IMR-90 (cell line): ENCODE measurements around the gene HEPH. TPM values are rescaled to one million over a fixed set of nuclear protein-coding genes. Genes with fewer than 3 reads are reported as not detected.

ENCODE experiments used
- ATAC-seq: fragments of 200-7000 bp; cut with Tn5 transposase; 2 replicates; pipeline ENCODE4 v1.9.1; 2020; ENCODE audit warnings: low read depth, mild to moderate bottlenecking, moderate library complexity
- BruUV-seq: library from RNA; stranded (reverse); fragments of 400-500 nt; replicated peaks from 2 replicates; lab custom pipeline; 2021; lab: Mats Ljungman, UMichigan
- CTCF ChIA-PET: fragments of 300-600 bp; formaldehyde crosslinking; extraction: SDS; loops from one replicate; lab custom pipeline; 2021; ENCODE audit warnings: antibody characterized with exemption; lab: Yijun Ruan, JAX
- POLR2A ChIA-PET: fragments of 300-600 bp; sonication (Branson Sonifier 250); formaldehyde crosslinking; loops from one replicate; lab custom pipeline; 2022; ENCODE audit warnings: antibody characterized with exemption; ENCODE audit not compliant: unreplicated experiment; lab: Charles Lee
- DNase-seq: peaks from one replicate; pipeline ENCODE4 v3.0.0; 2013
- H2AFZ ChIP-seq: replicated peaks from 2 replicates; pipeline ENCODE3; 2013; ENCODE audit warnings: low read length, mild to moderate bottlenecking; ENCODE audit not compliant: poor library complexity
- H2AK5ac ChIP-seq: 2 replicates; pipeline ENCODE4 v1.6.1; 2013; ENCODE audit warnings: low read depth, low read length, inconsistent platforms
- H2AK9ac ChIP-seq: replicated peaks from 2 replicates; pipeline ENCODE3; 2013; ENCODE audit warnings: mild to moderate bottlenecking, low read depth, low read length, moderate library complexity; ENCODE audit not compliant: poor library complexity
- H2BK120ac ChIP-seq: 2 replicates; pipeline ENCODE4 v1.6.1; 2013; ENCODE audit warnings: low read depth, low read length, inconsistent platforms
- H2BK15ac ChIP-seq: 3 replicates; pipeline ENCODE4 v1.6.1; 2013; ENCODE audit warnings: low read depth, low read length, inconsistent platforms
- H2BK20ac ChIP-seq: 2 replicates; pipeline ENCODE4 v1.6.1; 2013; ENCODE audit warnings: low read depth, mild to moderate bottlenecking, inconsistent platforms, low read length, moderate library complexity
- H2BK5ac ChIP-seq: 2 replicates; pipeline ENCODE4 v1.6.1; 2013; ENCODE audit warnings: mild to moderate bottlenecking, low read depth, low read length, inconsistent platforms; ENCODE audit not compliant: poor library complexity, severe bottlenecking
- H3K14ac ChIP-seq: replicated peaks from 2 replicates; pipeline ENCODE4 v1.6.1; 2013; ENCODE audit warnings: low read depth, low read length, inconsistent platforms
- H3K18ac ChIP-seq: 2 replicates; pipeline ENCODE4 v1.6.1; 2013; ENCODE audit warnings: low read depth, low read length, control low read depth
- H3K23ac ChIP-seq: 2 replicates; pipeline ENCODE4 v1.6.1; 2013; ENCODE audit warnings: low read depth, low read length, inconsistent platforms
- H3K27ac ChIP-seq: 2 replicates; pipeline ENCODE4 v1.5.1; 2013; ENCODE audit warnings: mild to moderate bottlenecking, control low read depth, low read length; ENCODE audit not compliant: insufficient read depth
- H3K27me3 ChIP-seq: 2 replicates; pipeline ENCODE4 v1.6.1; 2013; ENCODE audit warnings: low read length; ENCODE audit not compliant: control insufficient read depth, insufficient read depth
- H3K36me3 ChIP-seq: 2 replicates; pipeline ENCODE4 v1.6.1; 2013; ENCODE audit warnings: low read length, mixed read lengths; ENCODE audit not compliant: control insufficient read depth, insufficient read depth
- H3K4ac ChIP-seq: 2 replicates; pipeline ENCODE4 v1.6.1; 2013; ENCODE audit warnings: low read depth, low read length, inconsistent platforms
- H3K4me1 ChIP-seq: 2 replicates; pipeline ENCODE4 v1.6.1; 2013; ENCODE audit warnings: low read length, mixed read lengths; ENCODE audit not compliant: control insufficient read depth, insufficient read depth
- H3K4me2 ChIP-seq: 2 replicates; pipeline ENCODE4 v1.6.1; 2013; ENCODE audit warnings: low read depth, mild to moderate bottlenecking, control low read depth, low read length, moderate library complexity
- H3K4me3 ChIP-seq: 2 replicates; pipeline ENCODE4 v1.5.1; 2013; ENCODE audit warnings: low read depth, mild to moderate bottlenecking, control low read depth, low read length, moderate library complexity; ENCODE audit not compliant: insufficient read depth
- H3K56ac ChIP-seq: 2 replicates; pipeline ENCODE4 v1.6.1; 2013; ENCODE audit warnings: low read length, inconsistent platforms; ENCODE audit not compliant: insufficient read depth; ENCODE audit errors: extremely low read depth
- H3K79me1 ChIP-seq, 2 experiments: 2 replicates each; pipeline ENCODE4 v1.6.1; 2013; ENCODE audit warnings: low read length in 2 of 2, inconsistent platforms in 1 of 2, low read depth in 1 of 2
- H3K9ac ChIP-seq: 2 replicates; pipeline ENCODE4 v1.6.1; 2013; ENCODE audit warnings: low read depth, low read length, control low read depth
- H3K9me1 ChIP-seq: 2 replicates; pipeline ENCODE4 v1.6.1; 2013; ENCODE audit warnings: low read length, inconsistent platforms; ENCODE audit not compliant: insufficient read depth
- H3K9me3 ChIP-seq: 2 replicates; pipeline ENCODE4 v1.6.1; 2013; ENCODE audit warnings: low read length; ENCODE audit not compliant: control insufficient read depth, insufficient read depth
- H4K20me1 ChIP-seq: 2 replicates; pipeline ENCODE4 v1.6.1; 2013; ENCODE audit warnings: low read length, inconsistent platforms; ENCODE audit not compliant: insufficient read depth
- H4K5ac ChIP-seq: 2 replicates; pipeline ENCODE4 v1.6.1; 2013; ENCODE audit warnings: mild to moderate bottlenecking, low read depth, low read length, control low read depth
- H4K8ac ChIP-seq, 2 experiments: 2 replicates each; pipeline ENCODE4 v1.6.1; 2013; ENCODE audit warnings: low read depth in 2 of 2, low read length in 2 of 2, control low read depth in 1 of 2, inconsistent platforms in 1 of 2
- H4K91ac ChIP-seq: 2 replicates; pipeline ENCODE4 v1.6.1; 2013; ENCODE audit warnings: low read depth, low read length, inconsistent platforms; ENCODE audit not compliant: insufficient read depth
- BHLHE40 ChIP-seq: fragments of 150-350 bp; IDR thresholded peaks from 2 replicates; pipeline ENCODE4 v1.6.1; 2016; ENCODE audit warnings: mild to moderate bottlenecking, low read depth, low read length
- CEBPB ChIP-seq: IDR thresholded peaks from 2 replicates; pipeline ENCODE4 v1.6.1; 2012; ENCODE audit warnings: low read depth, low read length, improper control_type of control experiment
- CHD1 ChIP-seq: IDR thresholded peaks from 2 replicates; pipeline ENCODE4 v1.6.1; 2012; ENCODE audit warnings: low read depth, low read length, improper control_type of control experiment
- FOS ChIP-seq: fragments of 150-350 bp; IDR thresholded peaks from 2 replicates; pipeline ENCODE4 v1.6.1; 2016; ENCODE audit warnings: low read depth, low read length
- MAFK ChIP-seq: IDR thresholded peaks from 2 replicates; pipeline ENCODE4 v1.6.1; 2012; ENCODE audit warnings: low read depth, low read length, improper control_type of control experiment
- MAZ ChIP-seq: IDR thresholded peaks from 2 replicates; pipeline ENCODE4 v1.6.1; 2012; ENCODE audit warnings: low read depth, mild to moderate bottlenecking, low read length, improper control_type of control experiment, moderate library complexity, borderline replicate concordance
- MXI1 ChIP-seq: IDR thresholded peaks from 2 replicates; pipeline ENCODE4 v1.6.1; 2012; ENCODE audit warnings: low read depth, mild to moderate bottlenecking, low read length, moderate library complexity, borderline replicate concordance
- NFE2L2 ChIP-seq: fragments of 150-350 bp; IDR thresholded peaks from 2 replicates; pipeline ENCODE4 v1.6.1; 2016; ENCODE audit warnings: low read depth, mild to moderate bottlenecking, low read length
- POLR2A ChIP-seq: IDR thresholded peaks from 2 replicates; pipeline ENCODE4 v1.6.1; 2012; ENCODE audit warnings: mild to moderate bottlenecking, low read depth, low read length
- RAD21 ChIP-seq: IDR thresholded peaks from 2 replicates; pipeline ENCODE4 v1.6.1; 2012; ENCODE audit warnings: low read length, improper control_type of control experiment
- RCOR1 ChIP-seq: IDR thresholded peaks from 2 replicates; pipeline ENCODE4 v1.6.1; 2012; ENCODE audit warnings: mild to moderate bottlenecking, low read length, improper control_type of control experiment; ENCODE audit not compliant: insufficient replicate concordance
- RFX5 ChIP-seq: IDR thresholded peaks from 2 replicates; pipeline ENCODE4 v1.8.0; 2012; ENCODE audit warnings: low read depth, mild to moderate bottlenecking, low read length, moderate library complexity
- SMC3 ChIP-seq: fragments of 150-350 bp; IDR thresholded peaks from 2 replicates; pipeline ENCODE4 v1.6.1; 2016; ENCODE audit warnings: low read depth, mild to moderate bottlenecking, antibody characterized with exemption, low read length, moderate library complexity
- dilution Hi-C: fragments of 300-500 bp; cut with HindIII; formaldehyde crosslinking; loops from one replicate; pipeline ENCODE4 v1.14.3; 2018; ENCODE audit warnings: low sequenced_read_pairs; ENCODE audit not compliant: unreplicated experiment
- in situ Hi-C: fragments of 300-500 bp; cut with MboI; formaldehyde crosslinking; loops from 3 replicates; pipeline ENCODE4 v1.14.3; 2019; ENCODE audit warnings: low sequenced_read_pairs, inconsistent platforms, mixed read lengths
- intact Hi-C: fragments of 100-400 bp; cut with micrococcal nuclease; formaldehyde crosslinking; loops from 2 replicates; pipeline ENCODE4 v1.10.0; 2022
- polyA plus RNA-seq, 3 experiments: library from polyadenylated mRNA; depleted of rRNA; stranded (reverse); fragments of >200 nt; gene quantifications; 2 replicates each; pipeline ENCODE4 v1.2.3, GENCODE V29; 2012; ENCODE audit warnings: low replicate concordance in 1 of 3
- total RNA-seq: library from RNA; depleted of rRNA; stranded (reverse); fragments of >200 nt; gene quantifications from 2 replicates; pipeline ENCODE4 v1.2.3, GENCODE V29; 2012
- TF ChIP-seq, protein P1 (sequence below): fragments of 150-350 bp; IDR thresholded peaks from 2 replicates; pipeline ENCODE4 v1.6.1; 2016; ENCODE audit warnings: low read depth, mild to moderate bottlenecking, low read length, moderate library complexity, borderline replicate concordance
- TF ChIP-seq, protein P2 (sequence below): conservative IDR thresholded peaks from 2 replicates; pipeline ENCODE4 v1.5.1; 2012; ENCODE audit warnings: mild to moderate bottlenecking, low read depth, low read length, improper control_type of control experiment
- TF ChIP-seq, protein P3 (sequence below): fragments of 150-350 bp; IDR thresholded peaks from 2 replicates; pipeline ENCODE4 v1.6.1; 2017; ENCODE audit warnings: mild to moderate bottlenecking, antibody characterized with exemption, low read length, low read depth

Gene HEPH
- total and polyA plus RNA-seq, 2 of the 4 experiments (the other 2 are of a cell fraction): 23.5 to 29.5 TPM

DNA sequence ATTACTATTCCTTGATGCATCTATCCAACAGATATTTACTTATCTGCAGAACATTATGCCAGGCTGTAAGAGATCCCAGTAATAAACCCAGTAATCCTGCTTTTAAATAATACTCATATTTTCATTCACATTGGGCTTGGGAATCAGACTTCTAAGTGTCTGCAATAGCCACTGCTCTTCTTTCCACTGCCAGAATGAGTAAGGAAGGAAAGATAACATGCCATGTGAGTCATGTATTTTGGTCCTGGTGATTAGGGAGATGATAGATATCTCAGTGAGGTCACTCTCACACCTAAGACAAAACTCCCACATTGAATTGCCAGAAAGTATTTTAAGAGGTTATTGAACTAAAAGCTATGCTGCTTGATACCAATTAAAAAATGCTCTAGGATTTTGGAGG lies 13.9 kb upstream of the HEPH start:
- Histone ChIP-seq H2AK9ac (no peak overlapping the region), H3K9me1 (no peaks in the 10 kb centered on the region), H3K9ac (no peak overlapping the region), H3K4me3 (no peak overlapping the region), H3K79me1 (no peaks in the 10 kb centered on the region), H3K18ac (no peak overlapping the region), H2BK120ac (no peak overlapping the region), H4K20me1 (no peaks in the 10 kb centered on the region), H3K9me3 (no peaks in the 10 kb centered on the region), H3K27ac (no peak overlapping the region), H2BK20ac (no peak overlapping the region), H3K56ac (no peak overlapping the region), H3K4me2 (no peak overlapping the region), H3K4ac (no peak overlapping the region), H2AFZ (no peak overlapping the region), H3K23ac (no peak overlapping the region), H3K14ac (no peak overlapping the region), H2AK5ac (no peak overlapping the region), H3K4me1 (no peaks in the 10 kb centered on the region), H3K36me3 (no peaks in the 10 kb centered on the region), H4K8ac (no peak overlapping the region), H2BK15ac (no peak overlapping the region), H4K91ac (no peak overlapping the region), H2BK5ac (no peak overlapping the region), H3K27me3 (peaks cover 2% of the 10 kb centered on the region; the same call in 1 of the 2 replicates), H4K5ac (no peak overlapping the region)
- in situ Hi-C loops (no loop called here), dilution Hi-C loops (no loop called here), intact Hi-C loops (no loop called here)
- TF ChIP-seq MXI1: no peak
- no peak for TF ChIP-seq RAD21
- TF ChIP-seq NFE2L2: no peak
- no peak for TF ChIP-seq POLR2A
- no peak for TF ChIP-seq RFX5
- no peak for TF ChIP-seq FOS
- TF ChIP-seq CHD1: no peak
- TF ChIP-seq CEBPB: no peak
- no peak for TF ChIP-seq MAFK
- TF ChIP-seq, protein P1, sequence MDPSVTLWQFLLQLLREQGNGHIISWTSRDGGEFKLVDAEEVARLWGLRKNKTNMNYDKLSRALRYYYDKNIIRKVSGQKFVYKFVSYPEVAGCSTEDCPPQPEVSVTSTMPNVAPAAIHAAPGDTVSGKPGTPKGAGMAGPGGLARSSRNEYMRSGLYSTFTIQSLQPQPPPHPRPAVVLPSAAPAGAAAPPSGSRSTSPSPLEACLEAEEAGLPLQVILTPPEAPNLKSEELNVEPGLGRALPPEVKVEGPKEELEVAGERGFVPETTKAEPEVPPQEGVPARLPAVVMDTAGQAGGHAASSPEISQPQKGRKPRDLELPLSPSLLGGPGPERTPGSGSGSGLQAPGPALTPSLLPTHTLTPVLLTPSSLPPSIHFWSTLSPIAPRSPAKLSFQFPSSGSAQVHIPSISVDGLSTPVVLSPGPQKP: no peak
- TF ChIP-seq, protein P2, sequence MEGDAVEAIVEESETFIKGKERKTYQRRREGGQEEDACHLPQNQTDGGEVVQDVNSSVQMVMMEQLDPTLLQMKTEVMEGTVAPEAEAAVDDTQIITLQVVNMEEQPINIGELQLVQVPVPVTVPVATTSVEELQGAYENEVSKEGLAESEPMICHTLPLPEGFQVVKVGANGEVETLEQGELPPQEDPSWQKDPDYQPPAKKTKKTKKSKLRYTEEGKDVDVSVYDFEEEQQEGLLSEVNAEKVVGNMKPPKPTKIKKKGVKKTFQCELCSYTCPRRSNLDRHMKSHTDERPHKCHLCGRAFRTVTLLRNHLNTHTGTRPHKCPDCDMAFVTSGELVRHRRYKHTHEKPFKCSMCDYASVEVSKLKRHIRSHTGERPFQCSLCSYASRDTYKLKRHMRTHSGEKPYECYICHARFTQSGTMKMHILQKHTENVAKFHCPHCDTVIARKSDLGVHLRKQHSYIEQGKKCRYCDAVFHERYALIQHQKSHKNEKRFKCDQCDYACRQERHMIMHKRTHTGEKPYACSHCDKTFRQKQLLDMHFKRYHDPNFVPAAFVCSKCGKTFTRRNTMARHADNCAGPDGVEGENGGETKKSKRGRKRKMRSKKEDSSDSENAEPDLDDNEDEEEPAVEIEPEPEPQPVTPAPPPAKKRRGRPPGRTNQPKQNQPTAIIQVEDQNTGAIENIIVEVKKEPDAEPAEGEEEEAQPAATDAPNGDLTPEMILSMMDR: no peak
- TF ChIP-seq, protein P3, sequence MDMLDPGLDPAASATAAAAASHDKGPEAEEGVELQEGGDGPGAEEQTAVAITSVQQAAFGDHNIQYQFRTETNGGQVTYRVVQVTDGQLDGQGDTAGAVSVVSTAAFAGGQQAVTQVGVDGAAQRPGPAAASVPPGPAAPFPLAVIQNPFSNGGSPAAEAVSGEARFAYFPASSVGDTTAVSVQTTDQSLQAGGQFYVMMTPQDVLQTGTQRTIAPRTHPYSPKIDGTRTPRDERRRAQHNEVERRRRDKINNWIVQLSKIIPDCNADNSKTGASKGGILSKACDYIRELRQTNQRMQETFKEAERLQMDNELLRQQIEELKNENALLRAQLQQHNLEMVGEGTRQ: no peak
- no peak for TF ChIP-seq SMC3
- no peak for TF ChIP-seq MAZ
- no peak for TF ChIP-seq BHLHE40
- no peak for TF ChIP-seq RCOR1
- BruUV-seq: no TSS peak
- POLR2A ChIA-PET: no interaction called here
- CTCF ChIA-PET: no interaction called here
- ATAC-seq (no peak), DNase-seq (peak; percentile 7)
